Esophagus (tissue), 2 donors: ENCODE results near the gene PIGM. TPM values are rescaled to one million over a fixed set of nuclear protein-coding genes. Genes with fewer than 3 reads are reported as not detected.
A peak's percentile ranks its signal among the peaks of the same experiment; 100 is the strongest.

Source experiments
- H3K27ac ChIP-seq, 2 donors: one replicate each; pipeline ENCODE4 v1.5.1; 2013; ENCODE audit warnings: low read depth in 2 of 2, mild to moderate bottlenecking in 2 of 2, inconsistent platforms in 1 of 2, low read length in 1 of 2, moderate library complexity in 1 of 2
- H3K27me3 ChIP-seq, 2 donors: one replicate each; pipeline ENCODE4 v1.6.1; 2013; ENCODE audit warnings: low read length in 2 of 2, control low read depth in 1 of 2, mild to moderate bottlenecking in 1 of 2; ENCODE audit not compliant: insufficient read depth in 2 of 2, control insufficient read depth in 1 of 2
- H3K36me3 ChIP-seq, 2 donors: one replicate each; pipeline ENCODE4 v1.6.1; 2013; ENCODE audit warnings: low read length in 1 of 2; ENCODE audit not compliant: control insufficient read depth in 2 of 2, insufficient read depth in 2 of 2
- H3K4me1 ChIP-seq, 2 donors: one replicate each; pipeline ENCODE4 v1.6.1; 2013; ENCODE audit warnings: low read length in 1 of 2; ENCODE audit not compliant: control insufficient read depth in 2 of 2, insufficient read depth in 2 of 2
- H3K4me3 ChIP-seq, 2 donors: one replicate each; pipeline ENCODE4 v1.5.1; 2013; ENCODE audit warnings: low read length in 2 of 2, mild to moderate bottlenecking in 2 of 2, low read depth in 1 of 2, moderate library complexity in 1 of 2
- H3K9me3 ChIP-seq, 2 donors: one replicate each; pipeline ENCODE4 v1.6.1; 2013; ENCODE audit warnings: mild to moderate bottlenecking in 2 of 2, low read depth in 1 of 2, low read length in 1 of 2, moderate library complexity in 1 of 2; ENCODE audit not compliant: control insufficient read depth in 2 of 2, insufficient read depth in 1 of 2
- WGBS, 2 donors: extraction: QIAGEN DNeasy Blood & Tissue Kit; methylation state at CpG; one replicate each; pipeline ENCODE4 v1.1.7; 2013; 5-methylcytosine and 5-hydroxymethylcytosine counted together
- polyA plus RNA-seq, 2 donors: library from polyadenylated mRNA; stranded (reverse); fragments of 200-250 nt; gene quantifications; one replicate each; pipeline ENCODE4 v1.2.3, GENCODE V29; 2013
- donor health status: healthy with polysubstance abuse.
- donor health status: Bipolar disorder and iron deficiency.

PIGM gene
- polyA plus RNA-seq, 2 donors, result 2.1 TPM

DNA sequence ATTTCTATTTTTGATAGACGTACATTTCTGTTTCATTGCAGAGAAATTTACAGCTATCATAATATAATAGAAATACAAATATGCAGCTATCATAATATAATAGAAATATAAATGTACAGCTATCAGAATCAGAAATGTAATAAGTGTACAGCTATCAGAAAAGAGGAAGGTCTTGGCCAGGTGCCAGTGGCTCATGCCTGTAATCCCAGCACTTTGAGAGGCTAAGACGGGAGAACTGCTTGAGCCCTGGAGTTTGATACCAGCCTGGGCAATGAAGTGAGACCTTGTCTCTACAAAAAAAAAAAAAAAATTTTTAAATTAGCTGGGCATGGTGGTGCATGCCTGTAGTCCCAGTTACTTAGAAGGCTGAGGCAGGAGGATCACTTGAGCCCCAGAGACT is 37.9 kb downstream of the PIGM start:
- Histone ChIP-seq H3K27ac (no peak overlapping the region), H3K36me3 (no peaks in the 10 kb centered on the region), H3K9me3 (no peaks in the 10 kb centered on the region), H3K4me3 (no peak overlapping the region), H3K27me3 (no peaks in the 10 kb centered on the region), H3K4me1 (no peaks in the 10 kb centered on the region)
- WGBS, 2 donors, result 63 to 75% methylated on average over 2 of the region's 2 CpGs

DNA sequence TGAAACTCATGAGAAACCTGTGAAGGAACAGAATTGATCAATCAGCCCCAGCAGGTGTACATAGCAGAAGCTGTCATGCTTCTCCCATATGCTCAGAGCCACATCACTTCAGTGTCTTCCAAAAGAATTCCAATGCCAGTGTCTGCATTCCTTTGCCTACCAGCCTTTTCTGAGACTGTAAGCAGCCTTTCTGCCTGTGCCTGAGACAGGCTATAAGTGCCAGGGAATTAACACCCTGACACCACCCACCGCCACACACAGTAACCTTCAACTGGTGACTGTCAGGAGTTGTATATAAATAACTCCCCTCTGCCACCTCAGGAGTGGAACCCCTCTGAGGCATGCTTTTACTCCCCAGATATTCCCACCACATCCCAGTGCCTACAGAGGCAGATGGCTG is 39.6 kb downstream of the PIGM start:
- H3K9me3 ChIP-seq, result no peaks in the 10 kb centered on the region

DNA sequence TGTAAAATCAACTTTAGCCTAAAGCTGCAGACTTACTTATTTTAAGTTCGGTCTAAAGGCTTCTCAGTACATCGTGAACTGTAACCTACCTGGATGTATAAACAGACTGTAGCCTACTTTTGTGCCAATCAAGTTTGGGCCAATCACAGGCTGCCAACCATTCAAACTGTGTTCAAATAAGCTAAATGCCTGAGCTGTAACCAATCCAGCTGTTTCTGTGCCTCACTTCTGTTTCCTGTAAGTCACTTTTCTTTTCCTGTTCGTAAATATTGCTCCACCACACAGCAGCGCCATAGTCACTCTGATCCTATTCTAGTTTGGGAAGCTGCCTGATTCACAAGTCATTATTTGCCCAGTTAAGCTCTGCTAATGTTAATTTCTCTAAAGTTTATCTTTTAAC is 40.3 kb downstream of the PIGM start:
- Histone ChIP-seq H3K9me3 (no peaks in the 10 kb centered on the region), H3K4me3 (peak overlapping the region in 1 of 2 donors; percentile 22), H3K27ac (peak overlapping the region in 1 of 2 donors; percentile 41), H3K27me3 (no peaks in the 10 kb centered on the region), H3K4me1 (peaks cover 0 to 1% of the 10 kb centered on the region in 2 donors), H3K36me3 (no peaks in the 10 kb centered on the region)
- 27 to 45% methylated on average over 4 of the region's 4 CpGs for WGBS, 2 donors

More for the DNA sequence above, 39.6 kb downstream of the PIGM start:
- no peaks in the 10 kb centered on the region for H3K36me3 ChIP-seq
- H3K27me3 ChIP-seq, result no peaks in the 10 kb centered on the region
- peaks cover 0 to 1% of the 10 kb centered on the region in 2 donors for H3K4me1 ChIP-seq
- H3K27ac ChIP-seq, result no peak overlapping the region
- 56 to 64% methylated on average over 1 of the region's 1 CpG for WGBS, 2 donors
- no peak overlapping the region for H3K4me3 ChIP-seq

DNA sequence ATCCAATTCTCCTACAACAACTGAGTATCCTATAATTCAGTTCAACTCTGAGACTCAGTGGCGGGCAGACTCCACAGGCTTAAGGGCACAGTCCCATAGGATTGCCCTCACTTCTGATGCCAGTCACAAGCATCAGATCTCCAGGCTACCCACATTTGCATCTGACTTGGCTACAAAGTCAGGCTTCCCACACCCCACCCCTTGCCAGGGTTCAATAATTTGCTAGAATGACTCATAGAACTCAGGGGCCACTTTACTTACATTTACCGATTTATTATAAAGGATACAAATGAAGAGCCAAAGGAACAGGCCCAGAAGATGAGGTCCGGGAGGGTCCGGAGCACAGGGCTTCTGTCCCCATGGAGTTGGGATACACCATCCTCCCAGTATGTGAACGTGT is 41.8 kb downstream of the PIGM start:
- no peak overlapping the region for H3K27ac ChIP-seq
- no peaks in the 10 kb centered on the region for H3K9me3 ChIP-seq
- H3K4me1 ChIP-seq, result peaks cover 0 to 1% of the 10 kb centered on the region in 2 donors
- WGBS, 2 donors, result 90 to 92% methylated on average over 5 of the region's 5 CpGs
- H3K36me3 ChIP-seq, result no peaks in the 10 kb centered on the region
- no peak overlapping the region for H3K4me3 ChIP-seq
- H3K27me3 ChIP-seq, result no peaks in the 10 kb centered on the region

DNA sequence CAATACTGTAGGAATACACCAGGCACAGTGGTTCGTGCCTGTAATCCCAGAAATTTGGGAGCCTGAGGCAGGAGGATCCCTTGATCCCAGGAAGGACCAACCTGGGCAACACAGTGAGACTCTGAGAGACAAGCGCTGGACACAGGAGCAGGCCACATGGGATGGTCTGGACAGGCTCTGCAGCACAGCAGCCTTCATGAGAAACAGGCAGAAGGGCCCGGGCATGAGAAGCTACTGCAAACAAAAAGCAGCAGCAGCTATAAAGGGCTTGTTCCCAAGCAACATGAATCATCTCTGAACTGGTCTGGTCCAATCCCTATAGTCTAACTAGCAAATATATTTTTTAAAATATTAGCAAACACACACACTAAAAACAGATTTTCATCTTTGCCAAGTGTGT is 42.2 kb downstream of the PIGM start:
- WGBS, 2 donors, result 79% methylated on average over 3 of the region's 3 CpGs
- Histone ChIP-seq H3K27ac (no peak overlapping the region), H3K9me3 (no peaks in the 10 kb centered on the region), H3K4me3 (no peak overlapping the region), H3K27me3 (no peaks in the 10 kb centered on the region), H3K36me3 (no peaks in the 10 kb centered on the region), H3K4me1 (peaks cover 0 to 1% of the 10 kb centered on the region in 2 donors)

DNA sequence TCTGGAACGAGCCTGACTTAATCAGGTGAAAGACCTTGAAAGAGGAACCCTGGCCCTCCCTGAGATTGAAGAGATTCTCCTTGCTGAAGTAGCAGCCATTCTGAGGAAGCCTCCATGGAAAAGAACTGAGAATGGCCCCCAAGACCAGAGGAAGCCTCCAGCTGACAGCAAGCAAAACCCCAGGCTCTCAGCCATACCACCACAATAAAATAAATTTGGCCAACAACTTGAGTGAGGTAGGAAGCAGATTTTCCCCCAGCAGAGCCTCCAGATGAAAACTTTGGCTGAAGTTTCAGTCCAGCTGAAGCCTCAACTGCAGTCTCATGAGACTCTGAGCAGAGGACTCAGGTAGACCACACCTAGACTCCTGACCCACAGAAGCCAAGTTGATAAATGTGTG is 43.8 kb downstream of the PIGM start:
- H3K4me3 ChIP-seq, result no peak overlapping the region
- H3K4me1 ChIP-seq, result peaks cover 0 to 1% of the 10 kb centered on the region in 2 donors
- H3K27ac ChIP-seq, result no peak overlapping the region
- 70 to 78% methylated on average over 1 of the region's 1 CpG for WGBS, 2 donors
- H3K36me3 ChIP-seq, result no peaks in the 10 kb centered on the region
- H3K9me3 ChIP-seq, result no peaks in the 10 kb centered on the region
- H3K27me3 ChIP-seq, result no peaks in the 10 kb centered on the region

DNA sequence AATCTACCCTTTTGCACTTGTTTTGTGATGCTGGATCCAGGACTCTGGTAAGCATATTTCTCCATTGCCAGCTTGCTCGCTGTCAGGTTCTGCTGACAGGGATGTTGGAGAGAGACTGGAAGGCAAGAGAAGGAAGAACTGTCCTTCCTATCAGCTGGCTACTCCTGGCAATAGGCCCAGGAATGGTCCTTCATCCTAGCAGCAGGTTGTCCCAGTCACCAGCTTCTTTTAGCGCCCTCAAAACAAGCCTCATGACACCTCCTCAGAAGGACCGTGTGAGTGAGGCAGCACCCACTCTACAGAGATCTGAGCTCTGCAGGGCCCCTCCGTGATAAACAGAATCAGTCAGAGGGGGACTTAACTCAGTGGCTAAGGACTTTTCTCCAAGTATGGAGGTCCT is 44.6 kb downstream of the PIGM start:
- H3K4me1 ChIP-seq, result peaks cover 0 to 1% of the 10 kb centered on the region in 2 donors
- H3K27me3 ChIP-seq, result no peaks in the 10 kb centered on the region
- H3K9me3 ChIP-seq, result no peaks in the 10 kb centered on the region
- no peak overlapping the region for H3K4me3 ChIP-seq
- no peak overlapping the region for H3K27ac ChIP-seq
- H3K36me3 ChIP-seq, result no peaks in the 10 kb centered on the region
- 87 to 88% methylated on average over 4 of the region's 4 CpGs for WGBS, 2 donors

DNA sequence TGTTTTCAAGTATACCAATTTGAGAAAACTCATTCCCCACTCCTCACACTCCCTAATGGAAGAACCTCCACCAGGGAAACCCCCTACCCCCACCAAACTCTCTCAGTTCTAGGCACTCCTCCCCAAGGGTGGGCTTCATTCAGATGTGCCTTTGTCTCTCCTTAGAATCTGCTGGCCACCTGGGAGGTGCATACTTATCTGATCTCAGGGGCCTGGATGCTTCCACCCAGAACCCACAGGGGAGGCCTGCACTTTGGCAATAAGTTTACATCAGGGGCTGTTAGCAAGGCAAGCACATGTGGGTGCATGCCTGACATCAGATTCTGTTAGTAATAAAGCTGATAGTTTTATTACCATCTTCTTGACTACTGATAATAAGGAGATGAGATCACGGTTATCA is 45.3 kb downstream of the PIGM start:
- H3K4me1 ChIP-seq, result peaks cover 0 to 1% of the 10 kb centered on the region in 2 donors
- WGBS, 2 donors, result 87 to 95% methylated on average over 1 of the region's 1 CpG
- no peak overlapping the region for H3K27ac ChIP-seq
- no peak overlapping the region for H3K4me3 ChIP-seq
- H3K9me3 ChIP-seq, result no peaks in the 10 kb centered on the region
- H3K27me3 ChIP-seq, result no peaks in the 10 kb centered on the region
- no peaks in the 10 kb centered on the region for H3K36me3 ChIP-seq

DNA sequence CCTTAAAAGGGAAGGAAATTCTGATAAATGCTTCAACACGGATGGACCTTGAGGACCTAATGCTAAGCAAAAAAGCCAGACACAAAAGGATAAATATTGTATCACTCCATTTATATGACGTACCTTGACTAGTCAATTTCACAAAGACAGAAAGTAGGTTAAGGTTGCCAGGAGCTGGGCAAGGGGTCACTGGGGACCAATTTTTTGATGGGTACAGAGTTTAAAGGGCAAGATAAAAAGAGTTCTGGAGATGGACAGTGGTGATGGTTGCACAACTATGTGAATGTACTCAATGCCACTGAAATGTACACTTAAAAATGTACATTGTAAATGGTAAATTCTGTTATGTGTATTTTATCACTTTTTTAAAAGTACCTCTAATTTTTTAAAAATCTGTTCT is 45.7 kb downstream of the PIGM start:
- 77 to 78% methylated on average over 2 of the region's 2 CpGs for WGBS, 2 donors
- Histone ChIP-seq H3K4me3 (no peak overlapping the region), H3K4me1 (peaks cover 0 to 1% of the 10 kb centered on the region in 2 donors), H3K27me3 (no peaks in the 10 kb centered on the region), H3K9me3 (no peaks in the 10 kb centered on the region), H3K36me3 (no peaks in the 10 kb centered on the region), H3K27ac (no peak overlapping the region)

DNA sequence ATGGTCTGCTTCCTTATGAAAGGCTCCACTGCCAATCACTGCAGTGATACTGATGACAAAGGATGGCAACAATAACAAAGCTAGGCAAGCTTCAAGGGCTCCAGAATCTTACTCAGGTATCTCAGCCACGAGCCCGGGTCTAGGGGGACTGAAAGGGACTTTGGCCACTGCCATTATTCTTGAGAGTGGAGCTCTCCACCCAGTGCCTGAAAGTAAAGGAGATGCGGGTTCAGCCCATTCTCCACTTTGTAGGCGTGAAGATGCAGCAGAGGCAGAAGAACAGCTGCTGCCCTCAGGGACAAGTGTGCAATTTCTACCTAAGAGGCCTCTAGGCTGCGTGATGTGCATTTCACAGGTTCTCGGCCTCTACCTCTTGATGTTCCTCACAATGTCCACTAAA is 46.3 kb downstream of the PIGM start:
- 92 to 93% methylated on average over 6 of the region's 6 CpGs for WGBS, 2 donors
- Histone ChIP-seq H3K27me3 (no peaks in the 10 kb centered on the region), H3K27ac (no peak overlapping the region), H3K9me3 (no peaks in the 10 kb centered on the region), H3K4me3 (no peak overlapping the region), H3K4me1 (peaks cover 0 to 1% of the 10 kb centered on the region in 2 donors), H3K36me3 (peaks cover 0 to 3% of the 10 kb centered on the region in 2 donors)
